Cortex of kidney (tissue), 1 donor: Measurements from ENCODE around the gene USP10.

Experiments used
- DNase-seq: peaks from one replicate; lab custom pipeline; 2025; lab: John Stamatoyannopoulos, UW

USP10 gene

DNA sequence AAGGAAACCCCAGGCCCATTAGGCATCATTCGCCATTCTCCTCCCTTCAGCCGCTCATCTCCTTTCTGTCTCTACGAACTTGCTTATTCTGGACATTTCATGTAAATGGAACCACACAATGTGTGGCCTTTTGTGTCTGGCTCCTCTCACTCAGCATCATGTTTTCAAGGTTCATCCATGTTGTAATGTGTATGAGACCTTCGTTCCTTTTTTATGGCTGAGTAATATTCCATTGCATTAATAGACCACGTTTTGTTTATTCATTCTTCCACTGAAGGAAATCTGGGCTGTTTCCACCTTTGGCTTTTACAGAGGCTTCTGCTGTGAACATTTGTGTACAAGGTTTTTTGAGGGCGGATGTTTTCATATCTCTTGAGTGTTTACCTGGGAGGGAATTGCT lies 123.2 kb downstream of the USP10 start:
- no peak for DNase-seq

DNA sequence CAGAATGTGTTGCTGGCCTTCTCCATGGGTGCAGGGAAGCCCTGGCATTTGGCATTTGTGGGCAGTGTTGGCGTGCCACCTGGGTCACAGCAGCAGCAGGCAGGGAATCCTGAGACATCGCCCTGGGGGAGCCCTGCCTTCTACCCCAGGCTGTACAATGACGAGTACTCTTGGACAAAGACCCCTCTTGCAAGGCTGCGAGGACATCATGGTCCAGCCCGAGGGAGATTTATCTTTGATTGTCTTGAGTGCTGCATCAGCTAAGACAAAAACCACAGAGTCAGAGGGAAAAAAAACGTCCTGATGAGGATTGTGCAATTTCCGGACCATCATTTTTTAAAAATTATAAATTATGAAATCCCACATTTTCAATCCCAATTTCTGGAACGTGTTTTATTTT lies 123.7 kb downstream of the USP10 start:
- no peak for DNase-seq

- DNase-seq = no peak
Observed at GRCh38 chr16:84823926-84824325, 124.1 kb downstream of the USP10 start.

- DNase-seq = no peak
Observed at GRCh38 chr16:84825896-84826557, 126.2 kb downstream of the USP10 start.

DNA sequence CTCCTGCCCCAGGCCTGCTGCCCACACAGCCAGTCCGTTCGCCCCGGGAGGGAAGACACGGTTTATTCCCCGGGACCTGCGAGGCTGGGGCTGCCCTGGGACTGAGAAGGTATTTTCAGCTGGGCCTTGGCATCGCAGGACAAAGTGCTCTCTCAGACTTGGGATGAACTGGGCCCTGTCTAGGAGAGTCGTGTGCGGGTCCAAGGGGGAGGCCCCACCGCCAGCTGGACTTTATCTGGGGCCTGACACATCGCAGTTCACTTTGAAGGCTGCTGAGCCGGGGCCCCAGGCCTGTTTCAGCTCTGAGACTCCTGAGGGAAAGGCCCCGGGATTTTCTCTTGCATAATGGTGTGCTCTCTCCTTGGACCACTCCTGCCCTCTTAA lies 126.8 kb downstream of the USP10 start:
- no peak for DNase-seq

GRCh38 chr16:84827131-84827574 lies 127.4 kb downstream of the USP10 start:
- no peak for DNase-seq

- no peak for DNase-seq
Observed at GRCh38 chr16:84827897-84828296, 128.1 kb downstream of the USP10 start.

DNA sequence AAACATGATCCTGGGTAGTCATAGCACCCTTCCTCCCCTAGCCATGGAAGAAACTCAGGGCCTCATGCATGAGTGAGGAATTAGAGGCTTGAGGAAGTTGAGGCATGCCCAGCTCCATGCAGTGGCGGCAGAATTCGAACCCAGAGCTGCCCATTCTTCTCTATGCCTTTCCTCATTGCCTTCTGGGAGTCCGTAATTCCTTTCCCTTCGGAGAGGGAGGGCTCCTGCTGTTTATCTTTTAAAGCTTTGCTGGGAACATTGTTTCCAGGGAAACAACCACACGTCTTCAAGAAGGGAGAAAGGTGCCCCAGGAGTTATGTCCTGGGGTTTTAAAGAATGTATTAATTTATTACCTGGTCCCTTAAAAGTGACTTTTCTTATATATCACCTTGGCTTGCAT lies 128.5 kb downstream of the USP10 start:
- DNase-seq = no peak
